CD4-positive, alpha-beta memory T cell (primary cell): ENCODE data around the gene SUSD4. TPM values are rescaled to one million over a fixed set of nuclear protein-coding genes. Genes with fewer than 3 reads are reported as not detected.

Experiments
- CTCF ChIA-PET: fragments of 350-600 bp; sonication (Branson Sonifier 250); formaldehyde crosslinking; loops from one replicate; lab custom pipeline; 2021; ENCODE audit warnings: inconsistent platforms; ENCODE audit not compliant: partially characterized antibody; lab: Charles Lee
- POLR2A ChIA-PET: fragments of 350-600 bp; sonication (Branson Sonifier 250); formaldehyde crosslinking; loops from one replicate; lab custom pipeline; 2021; ENCODE audit not compliant: partially characterized antibody; lab: Charles Lee
- DNase-seq, 5 donors: peaks; one replicate each; pipeline versions ENCODE4 v3.0.0 to v3.0.0-alpha.2; 2020 to 2022; ENCODE audit warnings: mixed read lengths in 1 of 5
- H3K27ac ChIP-seq: one replicate; pipeline ENCODE4 v1.7.0; 2013; ENCODE audit warnings: low read depth, low read length
- H3K27me3 ChIP-seq: 2 replicates; pipeline ENCODE4 v1.7.0; 2013; ENCODE audit warnings: mild to moderate bottlenecking, low read length, moderate library complexity; ENCODE audit not compliant: insufficient read depth
- H3K36me3 ChIP-seq: 2 replicates; pipeline ENCODE4 v1.7.0; 2013; ENCODE audit warnings: mild to moderate bottlenecking, low read length, moderate library complexity; ENCODE audit not compliant: insufficient read depth
- H3K4me1 ChIP-seq: 2 replicates; pipeline ENCODE4 v1.7.0; 2013; ENCODE audit warnings: mild to moderate bottlenecking, low read length, moderate library complexity; ENCODE audit not compliant: insufficient read depth
- H3K4me3 ChIP-seq, 2 donors: one replicate each; pipeline ENCODE4 v1.7.0; 2013; ENCODE audit warnings: low read length in 2 of 2, mild to moderate bottlenecking in 1 of 2
- H3K9me3 ChIP-seq, 2 donors: one replicate each; pipeline ENCODE4 v1.7.0; 2013; ENCODE audit warnings: low read length in 2 of 2, control low read depth in 1 of 2; ENCODE audit not compliant: control insufficient read depth in 1 of 2
- H3K27ac Mint-ChIP-seq, 7 donors: one replicate each; pipeline ENCODE4 v1.8.0; 2020 to 2021; ENCODE audit warnings: mixed read lengths in 7 of 7, mild to moderate bottlenecking in 6 of 7, inconsistent platforms in 3 of 7, moderate library complexity in 3 of 7
- H3K27me3 Mint-ChIP-seq, 2 donors: one replicate each; pipeline ENCODE4 v1.8.0; 2020 to 2021; ENCODE audit warnings: mixed read lengths in 2 of 2
- H3K36me3 Mint-ChIP-seq, 2 donors: one replicate each; pipeline ENCODE4 v1.8.0; 2020 to 2021; ENCODE audit warnings: mixed read lengths in 2 of 2, inconsistent platforms in 1 of 2, mild to moderate bottlenecking in 1 of 2
- H3K4me1 Mint-ChIP-seq, 4 donors: one replicate each; pipeline ENCODE4 v1.8.0; 2020 to 2021; ENCODE audit warnings: mixed read lengths in 4 of 4, mild to moderate bottlenecking in 1 of 4
- H3K4me3 Mint-ChIP-seq, 8 donors: one replicate each; pipeline ENCODE4 v1.8.0; 2020 to 2021; ENCODE audit warnings: mixed read lengths in 8 of 8, mild to moderate bottlenecking in 7 of 8, moderate library complexity in 6 of 8, inconsistent platforms in 3 of 8
- H3K9me3 Mint-ChIP-seq, 8 donors: one replicate each; pipeline ENCODE4 v1.8.0; 2020 to 2021; ENCODE audit warnings: mixed read lengths in 8 of 8, mild to moderate bottlenecking in 5 of 8, inconsistent platforms in 3 of 8, moderate library complexity in 1 of 8
- intact Hi-C: fragments of 100-400 bp; cut with micrococcal nuclease; formaldehyde crosslinking; loops from one replicate; pipeline ENCODE4 v1.15.1; 2023
- polyA plus RNA-seq, 2 donors: library from polyadenylated mRNA; unstranded; fragments of 300-500 nt; fragmentation: Illumina TruSeq; gene quantifications; one replicate each; pipeline ENCODE4 v1.2.3, GENCODE V29; 2021
- total RNA-seq, 2 experiments: library from RNA; stranded (reverse); gene quantifications; one replicate each; pipeline ENCODE4 v1.2.3, GENCODE V29; 2021

The SUSD4 gene
- total and polyA plus RNA-seq, 4 experiments from 2014 or later = 2.9 to 18.5 (median 6.2) TPM

DNA sequence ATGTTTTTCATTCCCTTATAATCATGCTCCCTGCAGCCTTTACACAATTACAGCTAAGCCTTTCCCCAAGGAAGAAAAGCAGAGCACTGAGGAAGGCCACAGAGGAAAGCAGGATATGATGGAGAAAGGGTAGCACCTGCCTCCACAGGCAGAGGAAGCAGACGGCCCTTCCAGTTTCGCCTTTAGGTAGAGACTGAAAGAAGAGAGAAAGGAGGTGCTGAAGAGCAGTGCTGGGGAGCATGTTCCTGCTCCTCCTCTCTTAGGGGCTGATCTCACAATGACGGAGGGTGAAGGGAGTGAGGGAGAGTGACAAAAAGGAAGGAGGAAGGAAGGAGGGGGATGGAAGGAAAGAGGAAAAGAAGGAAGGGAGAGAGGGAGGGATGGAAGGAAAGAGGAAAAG, 41.1 kb downstream of the SUSD4 start:
- peaks cover 5% of the 10 kb centered on the region in 2 donors for H3K36me3 Mint-ChIP-seq
- ChIA-PET POLR2A (no interaction called here), CTCF (no interaction called here)
- H3K27ac Mint-ChIP-seq = no peak overlapping the region
- Histone ChIP-seq H3K4me1 (peaks cover 20% of the 10 kb centered on the region), H3K27ac (no peak overlapping the region), H3K9me3 (no peaks in the 10 kb centered on the region), H3K36me3 (no peaks in the 10 kb centered on the region), H3K27me3 (no peaks in the 10 kb centered on the region), H3K4me3 (no peak overlapping the region)
- H3K4me3 Mint-ChIP-seq = peak overlapping the region in 5 of 8 donors; percentile 4 to 35 (median 20)
- DNase-seq = no peak
- peaks cover 0 to 2% (median 0%) of the 10 kb centered on the region in 8 donors for H3K9me3 Mint-ChIP-seq
- peaks cover 1 to 6% of the 10 kb centered on the region in 2 donors for H3K27me3 Mint-ChIP-seq
- H3K4me1 Mint-ChIP-seq = peaks cover 11 to 24% (median 18%) of the 10 kb centered on the region in 4 donors
- intact Hi-C loops = no loop called here

DNA sequence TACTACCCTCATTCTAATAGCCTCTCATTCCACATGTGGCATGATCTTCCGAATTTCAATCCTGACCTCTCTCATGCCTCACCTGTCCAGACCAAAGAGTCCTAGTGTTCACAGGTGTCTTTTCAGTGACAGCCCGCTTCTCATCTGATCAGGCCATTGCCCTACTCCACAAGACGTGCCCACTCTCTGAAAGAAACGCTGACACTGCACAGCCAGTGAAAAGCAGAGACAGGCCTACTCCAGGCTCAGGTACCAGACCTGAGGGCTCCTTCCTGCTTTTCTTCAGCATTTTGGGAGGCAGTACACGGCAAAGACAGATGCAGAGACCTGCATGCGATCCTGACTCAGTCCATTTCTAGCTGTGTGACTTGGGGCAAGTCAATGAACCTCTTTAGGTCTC, 43.0 kb downstream of the SUSD4 start:
- peaks cover 1 to 4% of the 10 kb centered on the region in 2 donors for H3K27me3 Mint-ChIP-seq
- ChIA-PET CTCF (no interaction called here), POLR2A (no interaction called here)
- intact Hi-C loops = no loop called here
- peaks cover 5% of the 10 kb centered on the region in 2 donors for H3K36me3 Mint-ChIP-seq
- H3K4me3 ChIP-seq = no peak overlapping the region
- no peak overlapping the region for H3K27ac Mint-ChIP-seq
- no peak overlapping the region for H3K4me3 Mint-ChIP-seq
- no peak for DNase-seq
- peaks cover 11 to 26% (median 18%) of the 10 kb centered on the region in 4 donors for H3K4me1 Mint-ChIP-seq
- no peaks in the 10 kb centered on the region for H3K27me3 ChIP-seq
- H3K9me3 Mint-ChIP-seq = peaks cover 0 to 2% (median 0%) of the 10 kb centered on the region in 8 donors
- no peak overlapping the region for H3K27ac ChIP-seq
- H3K9me3 ChIP-seq = no peaks in the 10 kb centered on the region
- peaks cover 20% of the 10 kb centered on the region for H3K4me1 ChIP-seq
- H3K36me3 ChIP-seq = no peaks in the 10 kb centered on the region

DNA sequence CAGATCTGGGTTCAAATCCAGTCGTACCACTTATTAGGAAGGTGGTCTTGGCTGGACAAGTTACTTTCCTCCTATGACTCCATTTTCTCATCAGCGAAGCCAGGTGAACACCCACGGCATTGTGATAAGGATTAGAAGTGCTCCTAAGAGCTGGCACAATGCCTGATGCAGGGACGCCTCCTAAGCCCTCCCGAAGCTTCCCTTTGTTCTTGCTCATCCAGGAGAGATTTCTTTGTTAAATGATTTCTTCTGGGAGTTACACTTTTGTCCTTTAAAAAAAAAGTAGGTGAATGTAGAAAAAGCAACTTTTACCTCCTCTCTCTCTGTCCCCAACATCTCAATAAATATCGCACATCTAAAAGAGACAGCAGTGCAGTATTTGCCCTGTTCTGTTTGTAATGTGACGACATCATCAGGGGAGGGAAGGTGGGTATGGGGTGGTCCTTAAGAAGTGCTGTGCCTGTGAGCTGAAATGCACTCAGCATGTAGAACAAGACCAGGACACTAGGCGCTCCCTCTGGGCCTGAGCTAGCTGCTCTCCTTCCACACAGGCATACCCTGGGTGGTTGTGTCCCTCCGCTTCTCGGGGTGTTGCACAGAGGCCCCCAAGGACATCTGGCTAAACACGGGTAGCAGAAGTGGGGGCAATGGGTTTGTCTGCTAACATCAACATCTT, 43.9 kb downstream of the SUSD4 start:
- Mint-ChIP-seq H3K36me3 (peaks cover 5% of the 10 kb centered on the region in 2 donors), H3K9me3 (peaks cover 0 to 2% (median 0%) of the 10 kb centered on the region in 8 donors), H3K4me3 (no peak overlapping the region), H3K27ac (no peak overlapping the region), H3K4me1 (peaks cover 15 to 31% (median 23%) of the 10 kb centered on the region in 4 donors), H3K27me3 (peaks cover 1 to 4% of the 10 kb centered on the region in 2 donors)
- DNase-seq = no peak
- ChIA-PET CTCF (no interaction called here), POLR2A (no interaction called here)
- H3K4me1 ChIP-seq = peaks cover 20% of the 10 kb centered on the region
- intact Hi-C loops = no loop called here
- H3K27me3 ChIP-seq = no peaks in the 10 kb centered on the region
- no peak overlapping the region for H3K27ac ChIP-seq
- no peak overlapping the region for H3K4me3 ChIP-seq
- no peaks in the 10 kb centered on the region for H3K36me3 ChIP-seq
- no peaks in the 10 kb centered on the region for H3K9me3 ChIP-seq

DNA sequence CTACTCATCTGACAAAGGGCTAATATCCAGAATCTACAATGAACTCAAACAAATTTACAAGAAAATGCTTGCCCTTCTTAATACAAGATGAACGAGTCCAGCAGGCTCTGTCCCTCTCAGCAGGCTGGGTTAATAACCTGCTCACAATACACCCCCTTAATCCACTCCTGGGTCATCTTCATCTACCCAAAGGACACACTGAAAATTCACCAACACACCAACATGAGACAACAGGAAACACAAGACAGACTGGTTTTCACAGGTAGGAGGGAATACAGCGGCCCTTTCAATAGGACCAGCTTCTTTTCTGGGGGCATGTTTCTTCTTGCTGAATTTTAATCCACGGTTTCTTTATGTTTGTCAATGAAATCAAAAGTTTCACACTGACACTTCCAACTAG, 44.6 kb downstream of the SUSD4 start:
- Histone ChIP-seq H3K4me3 (no peak overlapping the region), H3K27me3 (no peaks in the 10 kb centered on the region), H3K27ac (no peak overlapping the region), H3K36me3 (no peaks in the 10 kb centered on the region), H3K4me1 (peaks cover 17% of the 10 kb centered on the region), H3K9me3 (no peaks in the 10 kb centered on the region)
- no peak overlapping the region for H3K27ac Mint-ChIP-seq
- peaks cover 5% of the 10 kb centered on the region in 2 donors for H3K36me3 Mint-ChIP-seq
- peaks cover 15 to 29% (median 20%) of the 10 kb centered on the region in 4 donors for H3K4me1 Mint-ChIP-seq
- H3K4me3 Mint-ChIP-seq = no peak overlapping the region
- no peak for DNase-seq
- intact Hi-C loops = no loop called here
- H3K9me3 Mint-ChIP-seq = peaks cover 0 to 2% (median 0%) of the 10 kb centered on the region in 8 donors
- H3K27me3 Mint-ChIP-seq = peaks cover 1 to 4% of the 10 kb centered on the region in 2 donors
- ChIA-PET CTCF (no interaction called here), POLR2A (no interaction called here)

DNA sequence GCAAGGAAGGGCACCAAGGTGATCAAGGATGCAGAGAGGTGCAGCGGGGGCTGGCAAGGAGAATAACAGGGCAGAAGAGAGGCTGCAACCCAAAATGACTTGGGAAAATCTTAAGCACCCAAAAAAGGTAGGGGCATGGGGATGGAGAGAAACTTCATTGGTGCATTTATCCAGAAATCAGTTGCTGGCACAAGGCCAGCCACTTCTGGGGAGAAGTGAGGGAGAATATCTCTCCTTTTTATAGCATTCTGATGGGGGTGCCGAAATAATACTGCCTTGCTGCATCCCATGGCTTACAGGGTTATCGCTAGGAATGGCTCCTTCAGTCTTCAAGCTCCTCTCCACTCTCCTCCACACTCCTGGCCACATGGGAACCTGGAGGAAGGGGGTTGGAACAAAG, 47.9 kb downstream of the SUSD4 start:
- Mint-ChIP-seq H3K4me1 (peaks cover 4 to 8% (median 6%) of the 10 kb centered on the region in 4 donors), H3K27ac (no peak overlapping the region), H3K4me3 (peak overlapping the region in 1 of 8 donors; percentile 73), H3K36me3 (peaks cover 4% of the 10 kb centered on the region in 2 donors), H3K27me3 (peaks cover 0 to 1% of the 10 kb centered on the region in 2 donors), H3K9me3 (peaks cover 0 to 2% (median 0%) of the 10 kb centered on the region in 8 donors)
- Histone ChIP-seq H3K4me3 (no peak overlapping the region), H3K36me3 (no peaks in the 10 kb centered on the region), H3K9me3 (no peaks in the 10 kb centered on the region), H3K27me3 (no peaks in the 10 kb centered on the region), H3K27ac (no peak overlapping the region), H3K4me1 (no peaks in the 10 kb centered on the region)
- intact Hi-C loops = no loop called here
- POLR2A ChIA-PET = no interaction called here
- no peak for DNase-seq
- CTCF ChIA-PET = no interaction called here

DNA sequence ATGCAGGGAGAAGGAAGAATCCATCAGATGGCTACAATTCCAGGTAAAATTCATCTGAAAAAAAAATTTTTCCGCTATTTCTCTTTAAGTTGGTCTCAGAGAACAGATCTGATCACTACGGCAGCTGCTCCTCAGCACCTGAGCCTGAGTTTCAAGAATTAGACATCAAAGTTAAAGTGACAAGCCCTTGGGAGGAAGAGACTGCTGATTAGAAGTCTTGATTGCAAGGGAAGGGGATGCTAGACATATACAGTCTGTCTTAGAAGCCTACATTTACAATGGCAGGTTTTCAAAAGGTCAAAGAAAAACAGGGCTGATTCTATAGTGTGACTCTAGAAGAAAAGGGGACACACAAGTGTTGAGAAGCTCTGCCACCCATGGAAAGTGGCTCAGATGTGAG, 48.3 kb downstream of the SUSD4 start:
- Mint-ChIP-seq H3K36me3 (peaks cover under 1 to 2% of the 10 kb centered on the region in 2 donors), H3K9me3 (peaks cover 0 to 2% (median 0%) of the 10 kb centered on the region in 8 donors), H3K4me3 (peak overlapping the region in 1 of 8 donors; percentile 73), H3K27me3 (peaks cover 0 to 1% of the 10 kb centered on the region in 2 donors), H3K4me1 (peaks cover 4 to 8% (median 6%) of the 10 kb centered on the region in 4 donors), H3K27ac (peak overlapping the region in 1 of 7 donors; percentile 24)
- no peak overlapping the region for H3K4me3 ChIP-seq
- no peak overlapping the region for H3K27ac ChIP-seq
- no peaks in the 10 kb centered on the region for H3K27me3 ChIP-seq
- no peaks in the 10 kb centered on the region for H3K36me3 ChIP-seq
- POLR2A ChIA-PET = no interaction called here
- H3K4me1 ChIP-seq = no peaks in the 10 kb centered on the region
- intact Hi-C loops = no loop called here
- DNase-seq = no peak
- H3K9me3 ChIP-seq = no peaks in the 10 kb centered on the region
- CTCF ChIA-PET = no interaction called here

DNA sequence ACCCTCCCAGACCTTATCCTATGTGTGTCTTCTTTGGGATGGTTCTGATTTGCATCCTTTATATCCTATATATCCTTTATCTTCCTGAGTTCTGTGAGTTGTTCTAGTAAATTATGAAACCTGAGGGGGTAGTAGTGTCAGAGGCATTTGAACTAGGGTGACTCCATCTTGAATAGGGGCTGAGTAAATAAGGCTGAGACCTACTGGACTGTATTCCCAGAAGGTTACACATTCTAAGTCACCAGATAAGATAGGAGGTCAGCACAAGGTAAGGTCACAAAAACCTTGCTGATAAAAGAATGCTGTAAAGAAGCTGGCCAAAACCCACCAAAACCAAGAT, 50.6 kb downstream of the SUSD4 start:
- CTCF ChIA-PET = no interaction called here
- H3K27ac Mint-ChIP-seq = no peak overlapping the region
- H3K9me3 Mint-ChIP-seq = peaks cover 0 to 2% (median 0%) of the 10 kb centered on the region in 8 donors

More for the DNA sequence above, 50.6 kb downstream of the SUSD4 start:
- no peak overlapping the region for H3K27ac ChIP-seq
- H3K36me3 Mint-ChIP-seq = no peaks in the 10 kb centered on the region
- intact Hi-C loops = no loop called here
- no peaks in the 10 kb centered on the region for H3K27me3 Mint-ChIP-seq
- H3K27me3 ChIP-seq = no peaks in the 10 kb centered on the region
- POLR2A ChIA-PET = no interaction called here
- H3K4me3 Mint-ChIP-seq = no peak overlapping the region
- DNase-seq = no peak
- H3K36me3 ChIP-seq = no peaks in the 10 kb centered on the region
- no peaks in the 10 kb centered on the region for H3K9me3 ChIP-seq
- no peaks in the 10 kb centered on the region for H3K4me1 ChIP-seq
- H3K4me1 Mint-ChIP-seq = peaks cover 4 to 8% (median 6%) of the 10 kb centered on the region in 4 donors
- H3K4me3 ChIP-seq = no peak overlapping the region
